ENCODE data around the gene RHOF.

DNA sequence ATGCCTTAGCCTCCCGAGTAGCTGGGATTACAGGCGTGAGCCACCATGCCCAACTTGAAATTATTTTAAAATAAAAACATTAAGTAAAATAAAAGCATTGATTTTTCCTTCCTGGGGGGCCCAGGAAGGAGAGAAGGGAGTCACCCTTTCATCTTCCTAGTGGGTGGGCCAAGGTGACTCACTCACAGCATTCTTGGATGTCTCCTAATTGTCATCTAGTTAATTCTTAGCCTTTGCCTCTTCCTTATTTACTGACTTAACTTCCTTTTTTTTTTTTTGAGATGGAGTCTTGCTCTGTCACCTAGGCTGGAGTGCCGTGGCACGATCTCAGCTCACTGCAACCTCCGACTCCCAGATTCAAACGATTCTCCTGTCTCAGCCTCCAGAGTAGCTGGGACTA lies 51.7 kb downstream of the RHOF start:
- TF ChIP-seq CTCF (IDR thresholded peaks at IDR 0.05), result no peak
- no peak for TF ChIP-seq POLR2A (IDR thresholded peaks at IDR 0.05)

Measured in adrenal gland (tissue), 5 donors.